ENCODE data around the gene GLIS2.

DNA sequence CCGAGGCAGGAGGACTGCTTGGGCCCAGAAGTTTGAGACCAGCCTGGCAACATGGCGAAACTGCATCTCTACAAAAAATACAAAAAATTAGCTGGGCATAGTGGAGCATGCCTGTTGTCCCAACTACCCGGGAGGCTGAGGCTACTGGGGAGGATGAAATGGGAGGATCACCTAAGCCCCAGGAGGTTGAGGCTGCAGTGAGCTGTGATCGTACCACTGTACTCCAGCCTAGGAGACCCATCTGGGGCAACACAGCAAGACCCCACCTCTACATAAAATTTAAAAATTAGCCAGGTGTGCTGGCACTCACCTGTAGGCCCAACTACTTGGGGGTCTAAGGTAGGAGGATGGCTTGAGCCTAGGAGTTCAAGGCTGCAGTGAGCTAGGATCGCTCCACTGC lies 33.5 kb downstream of the GLIS2 start:
- TF ChIP-seq, protein P1, sequence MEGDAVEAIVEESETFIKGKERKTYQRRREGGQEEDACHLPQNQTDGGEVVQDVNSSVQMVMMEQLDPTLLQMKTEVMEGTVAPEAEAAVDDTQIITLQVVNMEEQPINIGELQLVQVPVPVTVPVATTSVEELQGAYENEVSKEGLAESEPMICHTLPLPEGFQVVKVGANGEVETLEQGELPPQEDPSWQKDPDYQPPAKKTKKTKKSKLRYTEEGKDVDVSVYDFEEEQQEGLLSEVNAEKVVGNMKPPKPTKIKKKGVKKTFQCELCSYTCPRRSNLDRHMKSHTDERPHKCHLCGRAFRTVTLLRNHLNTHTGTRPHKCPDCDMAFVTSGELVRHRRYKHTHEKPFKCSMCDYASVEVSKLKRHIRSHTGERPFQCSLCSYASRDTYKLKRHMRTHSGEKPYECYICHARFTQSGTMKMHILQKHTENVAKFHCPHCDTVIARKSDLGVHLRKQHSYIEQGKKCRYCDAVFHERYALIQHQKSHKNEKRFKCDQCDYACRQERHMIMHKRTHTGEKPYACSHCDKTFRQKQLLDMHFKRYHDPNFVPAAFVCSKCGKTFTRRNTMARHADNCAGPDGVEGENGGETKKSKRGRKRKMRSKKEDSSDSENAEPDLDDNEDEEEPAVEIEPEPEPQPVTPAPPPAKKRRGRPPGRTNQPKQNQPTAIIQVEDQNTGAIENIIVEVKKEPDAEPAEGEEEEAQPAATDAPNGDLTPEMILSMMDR (conservative IDR thresholded peaks at IDR 0.05; ENCODE audit: low read depth, low read length): no peak
- no peak for TF ChIP-seq RAD21 (IDR thresholded peaks at IDR 0.05; ENCODE audit: low read length)

All from IMR-90 (cell line).